ENCODE measurements around the gene APOBEC3A. TPM values are rescaled to one million over a fixed set of nuclear protein-coding genes. Genes with fewer than 3 reads are reported as not detected.
"Not testable (repeated sequence)": the region's sequence is repeated elsewhere in the genome, so short reads cannot be mapped to it uniquely, and the experiment has no call there.

Gene APOBEC3A
- total RNA-seq, 1 experiment from 2014 or later, result not detected

DNA sequence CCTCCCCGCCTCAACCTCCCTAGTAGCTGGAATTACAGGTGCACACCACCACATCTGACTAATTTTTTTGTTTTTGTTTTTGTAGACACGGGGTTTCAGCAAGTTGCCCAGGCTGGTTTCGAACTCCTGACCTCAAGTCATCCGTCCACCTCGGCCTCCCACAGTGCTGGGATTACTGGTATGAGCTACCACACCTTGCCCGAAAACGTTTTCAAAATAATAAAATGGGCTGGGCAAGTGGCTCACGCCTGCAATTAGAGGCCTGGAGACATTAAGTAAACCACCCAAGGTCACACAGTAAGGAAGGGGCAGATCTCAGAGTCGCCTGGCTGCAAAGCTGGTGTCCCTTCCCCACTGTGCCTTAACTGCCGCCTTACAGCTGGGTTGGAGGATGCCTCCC, 23.2 kb downstream of the APOBEC3A start:
- H3K9me3 ChIP-seq (ENCODE audit: insufficient read depth, low read depth), result peaks cover 13% of the 10 kb centered on the region
- H4K20me1 ChIP-seq (ENCODE audit: insufficient read depth); H2AFZ ChIP-seq; H3K27me3 ChIP-seq (ENCODE audit: insufficient read depth, low read depth); BruUV-seq (replicated peaks); POLR2A ChIA-PET (ENCODE audit: unreplicated experiment); H3K9me2 ChIP-seq (ENCODE audit: insufficient read depth); H3K4me3 ChIP-seq; DNase-seq; H3K27ac ChIP-seq; H3K4me2 ChIP-seq: not testable (repeated sequence)
- H3F3A ChIP-seq (ENCODE audit: insufficient read depth, low read depth), result peaks cover 35% of the 10 kb centered on the region
- CTCF ChIA-PET, result interaction anchor here (0.7 kb wide), 1 partner anchor 24 kb away, joined by 4 read pairs; no protein-coding TSS in a partner anchor
- intact Hi-C loops (cut with micrococcal nuclease; ENCODE audit: unreplicated experiment), result loop anchor here (5.0 to 10.0 kb wide), 2 partner anchors 43 to 226 kb away; partner anchors contain the start of gene SUN2
- H3K4me1 ChIP-seq (replicated peaks; ENCODE audit: insufficient read depth), result peaks cover 37% of the 10 kb centered on the region
- peaks cover 14% of the 10 kb centered on the region for H3K79me2 ChIP-seq (ENCODE audit: low read depth)
- peaks cover 11% of the 10 kb centered on the region for H3K36me3 ChIP-seq (ENCODE audit: low read depth)

DNA sequence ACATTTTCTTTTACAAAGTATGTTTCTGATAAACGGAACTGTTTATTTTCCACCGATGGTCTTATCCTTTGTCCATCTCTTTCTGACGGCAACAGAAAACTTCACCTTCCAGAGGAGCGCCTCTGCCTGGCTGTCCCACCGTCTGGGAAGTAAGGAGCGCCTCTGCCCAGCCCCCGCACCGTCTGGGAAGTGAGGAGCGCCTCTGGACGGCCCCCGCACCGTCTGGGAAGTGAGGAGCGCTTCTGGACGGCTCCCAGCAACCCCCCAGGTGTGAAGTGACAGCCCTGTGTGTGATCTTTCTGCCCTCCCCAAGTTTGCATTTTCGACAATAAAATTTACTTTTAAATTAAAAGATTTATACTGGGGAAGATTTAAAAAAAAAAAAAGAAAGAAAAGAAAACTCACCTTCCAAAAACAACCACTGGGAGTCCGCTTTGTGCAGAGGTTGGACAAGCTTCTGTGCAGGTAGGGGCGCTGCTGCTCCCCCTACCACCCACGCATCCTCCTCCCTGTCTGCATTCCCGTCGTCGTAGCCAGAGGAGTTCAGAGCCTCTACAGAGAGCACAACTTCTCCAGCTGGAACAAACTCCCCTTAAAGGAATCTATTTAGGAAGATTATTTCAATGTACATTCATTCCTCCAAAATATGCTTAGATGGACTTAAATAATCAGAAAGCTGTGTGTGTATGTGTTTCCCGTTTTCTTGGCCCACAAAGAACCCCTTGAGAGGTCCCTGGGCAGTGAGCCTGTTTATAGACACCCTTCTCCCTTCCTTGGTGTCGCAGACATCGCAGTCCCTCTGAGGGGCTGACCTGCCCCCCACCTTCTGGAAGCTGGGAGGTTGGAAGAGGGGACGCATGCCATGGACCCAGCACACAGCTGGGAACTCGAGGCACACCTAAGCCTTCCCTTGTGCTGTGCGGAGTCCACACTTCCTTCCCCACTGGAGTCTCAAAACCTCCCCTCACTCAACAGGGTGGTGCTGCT, 23.9 kb downstream of the APOBEC3A start:
- Histone ChIP-seq H3K9me3 (ENCODE audit: insufficient read depth, low read depth) (peaks cover 13% of the 10 kb centered on the region), H3F3A (ENCODE audit: insufficient read depth, low read depth) (peaks cover 35% of the 10 kb centered on the region), H4K20me1 (ENCODE audit: insufficient read depth) (no peaks in the 10 kb centered on the region), H3K4me3 (peak overlapping the region; percentile 58; the same call in 1 of the 2 replicates), H2AFZ (no peak overlapping the region), H3K9me2 (ENCODE audit: insufficient read depth) (no peaks in the 10 kb centered on the region), H3K79me2 (ENCODE audit: low read depth) (peaks cover 14% of the 10 kb centered on the region), H3K4me1 (replicated peaks; ENCODE audit: insufficient read depth) (peaks cover 44% of the 10 kb centered on the region), H3K36me3 (ENCODE audit: low read depth) (peaks cover 11% of the 10 kb centered on the region), H3K4me2 (peak overlapping the region; percentile 88), H3K27ac (peak overlapping the region; percentile 94), H3K27me3 (ENCODE audit: insufficient read depth, low read depth) (no peaks in the 10 kb centered on the region)
- intact Hi-C loops (cut with micrococcal nuclease; ENCODE audit: unreplicated experiment), result loop anchor here (5.0 to 10.0 kb wide), 2 partner anchors 44 to 226 kb away; partner anchors contain the start of gene SUN2
- TF ChIP-seq EZH2 (IDR thresholded peaks at IDR 0.05; ENCODE audit: low read depth), result no peak
- TF ChIP-seq, protein P1, sequence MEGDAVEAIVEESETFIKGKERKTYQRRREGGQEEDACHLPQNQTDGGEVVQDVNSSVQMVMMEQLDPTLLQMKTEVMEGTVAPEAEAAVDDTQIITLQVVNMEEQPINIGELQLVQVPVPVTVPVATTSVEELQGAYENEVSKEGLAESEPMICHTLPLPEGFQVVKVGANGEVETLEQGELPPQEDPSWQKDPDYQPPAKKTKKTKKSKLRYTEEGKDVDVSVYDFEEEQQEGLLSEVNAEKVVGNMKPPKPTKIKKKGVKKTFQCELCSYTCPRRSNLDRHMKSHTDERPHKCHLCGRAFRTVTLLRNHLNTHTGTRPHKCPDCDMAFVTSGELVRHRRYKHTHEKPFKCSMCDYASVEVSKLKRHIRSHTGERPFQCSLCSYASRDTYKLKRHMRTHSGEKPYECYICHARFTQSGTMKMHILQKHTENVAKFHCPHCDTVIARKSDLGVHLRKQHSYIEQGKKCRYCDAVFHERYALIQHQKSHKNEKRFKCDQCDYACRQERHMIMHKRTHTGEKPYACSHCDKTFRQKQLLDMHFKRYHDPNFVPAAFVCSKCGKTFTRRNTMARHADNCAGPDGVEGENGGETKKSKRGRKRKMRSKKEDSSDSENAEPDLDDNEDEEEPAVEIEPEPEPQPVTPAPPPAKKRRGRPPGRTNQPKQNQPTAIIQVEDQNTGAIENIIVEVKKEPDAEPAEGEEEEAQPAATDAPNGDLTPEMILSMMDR (conservative IDR thresholded peaks at IDR 0.05), result peak; percentile 47; the same call in 1 of the 2 replicates
- peak in 1 of 2 experiments; percentile 65 for DNase-seq
- TSS peak; percentile 94 for BruUV-seq (replicated peaks)
- ChIA-PET POLR2A (ENCODE audit: unreplicated experiment) (interaction anchor here (0.6 to 0.7 kb wide), 2 partner anchors 41 to 1368 kb away, joined by 3 to 4 read pairs; no protein-coding TSS in a partner anchor), CTCF (interaction anchor here (0.7 to 1.1 kb wide), 3 partner anchors 25 to 212 kb away, joined by 3 to 4 read pairs (median 3); no protein-coding TSS in a partner anchor)

DNA sequence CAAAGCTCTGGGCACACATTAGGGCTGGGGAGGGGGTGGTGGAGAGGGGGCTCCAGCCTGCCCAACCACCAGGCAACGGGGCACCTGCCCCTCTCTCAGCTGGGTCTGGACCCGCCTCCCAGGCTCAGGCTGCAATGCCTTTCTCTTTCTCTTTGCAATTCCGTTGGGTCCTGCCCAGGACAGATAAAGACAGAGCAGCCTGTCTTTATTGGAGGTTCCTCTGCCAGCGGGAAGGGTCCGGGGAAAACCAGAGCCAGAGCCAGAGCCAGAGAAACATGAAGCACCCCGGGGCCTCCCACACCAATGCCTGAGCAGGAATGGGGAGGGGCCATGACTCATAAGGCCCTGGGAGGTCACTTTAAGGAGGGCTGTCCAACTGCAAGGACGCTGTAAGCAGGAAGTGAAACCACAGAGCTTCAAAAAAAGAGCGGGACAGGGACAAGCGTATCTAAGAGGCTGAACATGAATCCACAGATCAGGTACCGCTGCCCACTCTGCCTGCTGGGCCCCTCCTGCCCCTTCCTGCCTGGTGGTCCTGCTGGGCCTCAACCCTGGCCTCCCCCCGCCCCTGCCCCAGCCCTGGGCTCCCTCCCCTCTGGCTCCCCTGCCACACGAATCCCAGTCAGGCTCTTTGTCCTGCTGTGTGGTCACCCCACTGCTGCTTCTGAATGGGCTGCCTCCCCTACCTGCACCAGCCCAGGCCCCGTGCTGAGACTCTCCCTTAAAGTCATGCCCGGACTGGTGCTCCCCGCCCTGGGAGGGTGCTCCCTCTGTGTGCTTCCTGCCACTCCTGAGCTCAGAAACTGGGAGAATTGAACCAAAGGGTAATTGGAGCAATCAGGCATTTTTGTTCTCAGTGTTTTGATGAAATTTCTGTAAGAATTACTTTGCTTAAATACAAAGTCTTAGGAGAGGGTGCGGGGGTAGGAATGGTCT, 24.9 kb downstream of the APOBEC3A start, which contains the start of gene APOBEC3B:
TSS of gene APOBEC3B (plus strand) at position 356 of the 936 bp plus-strand sequence. CDS start at position 463, 107 bp downstream.
- H3K9me3 ChIP-seq (ENCODE audit: insufficient read depth, low read depth), result peaks cover 13% of the 10 kb centered on the region
- peak within 1 kb of the TSS; percentile 94 for H3K27ac ChIP-seq
- peaks cover 35% of the 10 kb centered on the region for H3F3A ChIP-seq (ENCODE audit: insufficient read depth, low read depth)
- peaks cover 47% of the 10 kb centered on the region for H3K4me1 ChIP-seq (replicated peaks; ENCODE audit: insufficient read depth)
- BruUV-seq (replicated peaks), result TSS peak; percentile 64
- H3K27me3 ChIP-seq (ENCODE audit: insufficient read depth, low read depth), result no peaks in the 10 kb centered on the region
- no peaks in the 10 kb centered on the region for H3K9me2 ChIP-seq (ENCODE audit: insufficient read depth)
- no peaks in the 10 kb centered on the region for H4K20me1 ChIP-seq (ENCODE audit: insufficient read depth)
- intact Hi-C loops (cut with micrococcal nuclease; ENCODE audit: unreplicated experiment), result loop anchor here (5.0 to 10.0 kb wide), 2 partner anchors 45 to 227 kb away; partner anchors contain the start of gene SUN2
- H3K4me3 ChIP-seq, result peak within 1 kb of the TSS; percentile 58
- TF ChIP-seq, protein P1 (conservative IDR thresholded peaks at IDR 0.05), result no peak
- no peak for TF ChIP-seq EZH2 (IDR thresholded peaks at IDR 0.05; ENCODE audit: low read depth)
- no peak within 1 kb of the TSS for H2AFZ ChIP-seq
- CTCF ChIA-PET, result interaction anchor here (0.9 to 1.1 kb wide), 5 partner anchors 9 to 213 kb away, joined by 3 to 4 read pairs (median 3); no protein-coding TSS in a partner anchor
- peaks cover 14% of the 10 kb centered on the region for H3K79me2 ChIP-seq (ENCODE audit: low read depth)
- POLR2A ChIA-PET (ENCODE audit: unreplicated experiment), result interaction anchor here (0.5 to 0.7 kb wide), 4 partner anchors 32 to 1367 kb away, joined by 3 to 6 read pairs (median 4); partner anchors contain the start of gene APOBEC3C
- H3K4me2 ChIP-seq, result peak within 1 kb of the TSS; percentile 88
- DNase-seq, result peak; percentile 94 to 99
- peaks cover 11% of the 10 kb centered on the region for H3K36me3 ChIP-seq (ENCODE audit: low read depth)

Data from PC-9 (cell line).